Colonic mucosa (tissue), 4 donors: ENCODE measurements around the gene PSMB10. TPM values are rescaled to one million over a fixed set of nuclear protein-coding genes. Genes with fewer than 3 reads are reported as not detected.

Experiments used
- DNase-seq: peaks from one replicate; pipeline ENCODE4 v3.0.0-alpha.2; 2020
- H3K27ac ChIP-seq: fragments of 200-600 bp; one replicate; pipeline ENCODE4 v1.8.0; 2021
- H3K27me3 ChIP-seq: fragments of 200-600 bp; one replicate; pipeline ENCODE4 v1.8.0; 2021
- H3K36me3 ChIP-seq: fragments of 200-600 bp; one replicate; pipeline ENCODE4 v1.8.0; 2021
- H3K4me1 ChIP-seq: fragments of 200-600 bp; one replicate; pipeline ENCODE4 v1.8.0; 2021; ENCODE audit warnings: mild to moderate bottlenecking
- H3K4me3 ChIP-seq: fragments of 200-600 bp; one replicate; pipeline ENCODE4 v1.8.0; 2021
- H3K9ac ChIP-seq, 2 donors: one replicate each; pipeline ENCODE4 v1.7.0; 2013; ENCODE audit warnings: control low read depth in 2 of 2, low read depth in 2 of 2, low read length in 2 of 2
- H3K9me3 ChIP-seq: fragments of 200-600 bp; one replicate; pipeline ENCODE4 v1.8.0; 2021
- intact Hi-C: fragments of 100-400 bp; cut with DNase I; formaldehyde crosslinking; loops from one replicate; pipeline ENCODE4 v1.14.1; 2022
- total RNA-seq, 2 donors: library from RNA; stranded (reverse); fragmentation: NEBNext Ultra II Directional in 1 of 2; extraction: Animal tissue kit (Norgen Biotek cat#: 25700) in 1 of 2; gene quantifications; one replicate each; pipeline ENCODE4 v1.2.1, GENCODE V29; 2021
- TF ChIP-seq, protein P1 (sequence below): fragments of 200-600 bp; IDR thresholded peaks from one replicate; pipeline ENCODE4 v1.8.0; 2022; ENCODE audit warnings: antibody characterized with exemption, mild to moderate bottlenecking
- donor health status: healthy.
- donor health status: DM: no; HTN: no; CAD: no.
- donor health status: DM: no; HTN: no; CAD: no.

PSMB10 gene
- total RNA-seq, 2 donors from 2014 or later = 120 to 124 TPM

DNA sequence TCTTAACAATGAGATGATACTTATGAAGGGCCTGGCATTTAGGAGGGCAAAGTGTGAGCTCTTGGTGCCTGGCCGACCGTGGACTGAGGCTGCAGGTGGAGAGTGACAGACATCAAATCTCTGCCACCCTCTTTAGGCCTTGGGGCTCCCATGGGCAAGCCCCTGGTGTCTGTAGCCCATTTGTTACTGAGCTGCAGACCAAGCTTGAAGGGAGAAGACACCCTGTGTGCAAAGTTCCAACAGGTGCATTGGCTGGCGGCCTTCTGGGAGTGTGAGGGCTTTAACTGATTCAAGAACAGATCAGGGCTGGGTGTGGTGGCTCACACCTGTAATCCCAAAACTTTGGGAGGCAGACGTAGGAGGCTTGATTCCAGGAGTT, 4.2 kb downstream of the PSMB10 start:
- no peaks in the 10 kb centered on the region for H3K27me3 ChIP-seq
- H3K9ac ChIP-seq = no peak overlapping the region
- H3K4me3 ChIP-seq = no peak overlapping the region
- no peaks in the 10 kb centered on the region for H3K36me3 ChIP-seq
- TF ChIP-seq, protein P1, sequence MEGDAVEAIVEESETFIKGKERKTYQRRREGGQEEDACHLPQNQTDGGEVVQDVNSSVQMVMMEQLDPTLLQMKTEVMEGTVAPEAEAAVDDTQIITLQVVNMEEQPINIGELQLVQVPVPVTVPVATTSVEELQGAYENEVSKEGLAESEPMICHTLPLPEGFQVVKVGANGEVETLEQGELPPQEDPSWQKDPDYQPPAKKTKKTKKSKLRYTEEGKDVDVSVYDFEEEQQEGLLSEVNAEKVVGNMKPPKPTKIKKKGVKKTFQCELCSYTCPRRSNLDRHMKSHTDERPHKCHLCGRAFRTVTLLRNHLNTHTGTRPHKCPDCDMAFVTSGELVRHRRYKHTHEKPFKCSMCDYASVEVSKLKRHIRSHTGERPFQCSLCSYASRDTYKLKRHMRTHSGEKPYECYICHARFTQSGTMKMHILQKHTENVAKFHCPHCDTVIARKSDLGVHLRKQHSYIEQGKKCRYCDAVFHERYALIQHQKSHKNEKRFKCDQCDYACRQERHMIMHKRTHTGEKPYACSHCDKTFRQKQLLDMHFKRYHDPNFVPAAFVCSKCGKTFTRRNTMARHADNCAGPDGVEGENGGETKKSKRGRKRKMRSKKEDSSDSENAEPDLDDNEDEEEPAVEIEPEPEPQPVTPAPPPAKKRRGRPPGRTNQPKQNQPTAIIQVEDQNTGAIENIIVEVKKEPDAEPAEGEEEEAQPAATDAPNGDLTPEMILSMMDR = no peak
- H3K4me1 ChIP-seq = peaks cover 9% of the 10 kb centered on the region
- no peaks in the 10 kb centered on the region for H3K9me3 ChIP-seq
- intact Hi-C loops = no loop called here
- no peak overlapping the region for H3K27ac ChIP-seq
- DNase-seq = no peak

DNA sequence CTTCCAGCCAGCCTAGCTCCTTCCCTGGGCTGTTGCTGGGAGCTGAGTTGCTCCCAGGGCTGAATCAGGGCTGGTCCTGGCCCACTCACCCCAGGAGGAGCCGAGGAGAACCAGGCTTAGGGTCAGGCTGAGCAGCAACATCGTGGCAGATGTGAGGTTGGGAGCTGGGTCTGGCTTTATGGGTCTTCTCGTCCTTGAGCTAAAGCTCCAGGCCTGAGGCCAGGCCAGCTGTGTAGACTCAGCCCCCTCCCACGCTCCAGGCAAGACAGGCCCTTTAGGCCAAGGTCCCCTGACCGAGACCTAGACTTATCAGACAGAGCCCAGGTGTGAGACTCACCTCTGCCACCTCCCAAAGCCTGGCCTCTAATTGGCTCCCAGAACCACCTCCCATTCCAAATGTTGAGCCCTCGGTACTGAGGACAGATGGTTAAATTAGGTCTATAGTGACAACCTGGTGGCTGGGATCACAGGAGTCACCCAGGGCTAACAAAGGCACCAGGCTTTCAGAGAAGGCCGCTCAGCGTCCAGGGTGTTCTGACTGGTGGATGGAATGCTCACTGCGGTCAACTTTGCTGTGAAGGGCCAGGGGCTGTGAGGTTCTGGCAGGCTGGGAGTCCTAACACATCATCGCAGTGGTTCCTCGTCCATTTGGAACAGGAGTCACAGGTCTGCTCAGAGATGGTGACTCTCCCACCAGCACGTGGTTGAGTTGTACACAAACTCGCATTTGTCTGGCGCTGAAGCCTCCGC, 4.8 kb downstream of the PSMB10 start, which contains the start of gene CTRL:
Gene CTRL, minus strand, starts transcription at position 151 of the 750 bp plus-strand sequence. Its CDS starts 10 bp downstream, at position 141.
- H3K36me3 ChIP-seq = no peaks in the 10 kb centered on the region
- H3K27me3 ChIP-seq = no peaks in the 10 kb centered on the region
- intact Hi-C loops = no loop called here
- H3K4me1 ChIP-seq = peaks cover 6% of the 10 kb centered on the region
- H3K4me3 ChIP-seq = no peak within 1 kb of the TSS
- TF ChIP-seq, protein P1 = no peak
- H3K9ac ChIP-seq = no peak within 1 kb of the TSS
- no peaks in the 10 kb centered on the region for H3K9me3 ChIP-seq
- H3K27ac ChIP-seq = no peak within 1 kb of the TSS
- no peak for DNase-seq

DNA sequence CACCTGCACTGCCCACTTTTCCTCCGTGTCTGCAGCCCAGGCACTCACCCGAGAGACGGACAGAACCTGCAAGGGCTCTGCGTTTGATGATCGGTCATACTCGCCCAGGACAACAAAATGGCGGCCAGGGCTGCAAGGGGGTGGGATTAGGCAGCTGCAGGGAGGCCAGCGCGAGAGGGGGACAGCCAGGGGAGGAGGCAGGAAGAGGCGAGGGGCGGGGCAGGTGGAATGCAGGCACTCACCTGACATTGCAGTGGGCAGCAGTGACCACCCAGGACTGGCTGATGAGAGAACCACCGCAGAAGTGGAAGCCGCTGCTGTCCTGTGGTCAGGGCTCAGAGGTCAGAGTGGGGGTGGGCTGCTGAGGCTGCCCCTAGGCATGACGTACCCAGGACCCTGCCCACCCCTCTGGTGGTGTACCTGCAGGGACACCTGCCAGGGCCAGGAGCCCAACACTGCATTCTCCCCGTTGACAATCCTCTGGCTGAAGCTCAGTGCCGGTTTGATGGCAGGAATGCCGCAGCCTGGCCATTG, 5.9 kb downstream of the PSMB10 start:
- no peaks in the 10 kb centered on the region for H3K27me3 ChIP-seq
- H3K4me1 ChIP-seq = peaks cover 6% of the 10 kb centered on the region
- intact Hi-C loops = no loop called here
- H3K27ac ChIP-seq = no peak overlapping the region
- no peak overlapping the region for H3K4me3 ChIP-seq
- no peaks in the 10 kb centered on the region for H3K9me3 ChIP-seq
- DNase-seq = no peak
- no peak overlapping the region for H3K9ac ChIP-seq
- no peaks in the 10 kb centered on the region for H3K36me3 ChIP-seq
- TF ChIP-seq, protein P1 = no peak

DNA sequence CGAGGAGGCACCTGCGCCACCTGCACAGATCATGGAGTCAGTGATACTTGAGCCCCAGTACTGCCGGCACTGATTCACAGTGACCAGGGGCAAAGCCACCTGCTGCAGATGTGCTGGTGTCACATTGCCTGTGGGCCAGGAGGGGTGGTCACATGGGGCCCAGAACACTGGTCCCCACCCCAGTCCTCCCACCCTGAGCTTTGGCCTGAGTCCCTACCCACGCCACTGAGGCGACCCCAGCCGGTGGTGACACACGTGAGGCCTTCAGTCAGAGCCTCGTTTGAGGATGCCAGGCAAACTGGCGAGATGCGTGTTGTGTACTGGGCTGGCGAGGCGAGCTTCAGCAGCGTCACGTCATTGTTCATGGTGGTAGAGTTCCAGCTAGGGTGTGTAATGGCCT, 6.5 kb downstream of the PSMB10 start:
- intact Hi-C loops = no loop called here
- H3K27me3 ChIP-seq = no peaks in the 10 kb centered on the region
- TF ChIP-seq, protein P1 = no peak

DNA sequence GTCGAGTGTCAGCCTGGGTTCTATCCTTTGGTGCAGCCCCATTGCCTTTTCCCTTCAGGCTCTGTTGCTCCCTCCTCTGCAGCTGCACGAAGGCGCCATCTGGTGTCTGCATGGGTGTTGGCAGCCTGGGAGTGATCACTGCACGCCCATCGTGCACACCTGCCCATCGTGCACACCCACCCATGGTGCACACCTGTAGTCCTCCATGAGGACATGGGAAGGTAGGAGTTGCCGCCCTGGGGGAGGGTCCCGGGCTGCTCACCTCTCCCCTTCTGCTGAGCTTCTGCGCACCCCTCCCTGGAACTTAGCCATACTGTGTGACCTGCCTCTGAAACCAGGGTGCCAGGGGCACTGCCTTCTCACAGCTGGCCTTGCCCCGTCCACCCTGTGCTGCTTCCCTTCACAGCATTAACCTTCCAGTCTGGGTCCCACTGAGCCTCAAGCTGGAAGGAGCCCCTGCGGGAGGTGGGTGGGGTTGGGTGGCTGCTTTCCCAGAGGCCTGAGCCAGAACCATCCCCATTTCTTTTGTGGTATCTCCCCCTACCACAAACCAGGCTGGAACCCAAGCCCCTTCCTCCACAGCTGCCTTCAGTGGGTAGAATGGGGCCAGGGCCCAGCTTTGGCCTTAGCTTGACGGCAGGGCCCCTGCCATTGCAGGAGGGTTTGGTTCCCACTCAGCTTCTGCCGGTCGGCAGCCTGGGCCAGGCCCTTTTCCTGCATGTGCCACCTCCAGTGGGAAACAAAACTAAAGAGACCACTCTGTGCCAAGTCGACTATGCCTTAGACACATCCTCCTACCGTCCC, 7.9 kb downstream of the PSMB10 start:
- Histone ChIP-seq H3K36me3 (no peaks in the 10 kb centered on the region), H3K4me1 (no peaks in the 10 kb centered on the region)

More for the DNA sequence above, 6.5 kb downstream of the PSMB10 start:
- H3K36me3 ChIP-seq = no peaks in the 10 kb centered on the region
- no peak overlapping the region for H3K9ac ChIP-seq
- no peak overlapping the region for H3K4me3 ChIP-seq
- H3K9me3 ChIP-seq = no peaks in the 10 kb centered on the region
- no peak for DNase-seq
- H3K4me1 ChIP-seq = peaks cover 3% of the 10 kb centered on the region
- no peak overlapping the region for H3K27ac ChIP-seq

More for the DNA sequence above, 7.9 kb downstream of the PSMB10 start:
- no peaks in the 10 kb centered on the region for H3K9me3 ChIP-seq
- H3K27ac ChIP-seq = no peak overlapping the region
- H3K9ac ChIP-seq = peak overlapping the region in 1 of 2 donors; percentile 49
- no peak overlapping the region for H3K4me3 ChIP-seq
- DNase-seq = peak; percentile 84
- H3K27me3 ChIP-seq = no peaks in the 10 kb centered on the region
- intact Hi-C loops = loop anchor here (2.0 to 10.0 kb wide), 3 partner anchors 46 to 251 kb away; no protein-coding TSS in a partner anchor
- TF ChIP-seq, protein P1 = peak; percentile 85
